WTC11 (cell line): ENCODE results near the gene RTP5.

Experiments
- ATF2 ChIP-seq: sonication (generic); formaldehyde crosslinking; IDR thresholded peaks from 2 replicates; pipeline ENCODE4 v1.8.1; 2022; ENCODE audit warnings: low read depth, missing genetic modification reagents, borderline replicate concordance
- CTCF ChIP-seq: fragments of 200-600 bp; IDR thresholded peaks from 2 replicates; pipeline ENCODE4 v1.8.0; 2022; ENCODE audit warnings: antibody characterized with exemption
- E2F1 ChIP-seq: sonication (generic); formaldehyde crosslinking; IDR thresholded peaks from 2 replicates; pipeline ENCODE4 v1.8.0; 2022; ENCODE audit warnings: mild to moderate bottlenecking, missing genetic modification reagents
- JUN ChIP-seq: sonication (generic); formaldehyde crosslinking; IDR thresholded peaks from 2 replicates; pipeline ENCODE4 v1.8.0; 2023; ENCODE audit warnings: mild to moderate bottlenecking, missing genetic modification reagents
- MAX ChIP-seq: sonication (generic); formaldehyde crosslinking; IDR thresholded peaks from 2 replicates; pipeline ENCODE4 v1.8.0; 2022; ENCODE audit warnings: mild to moderate bottlenecking, missing genetic modification reagents
- MXD4 ChIP-seq: fragments of 250-450 bp; sonication (Bioruptor Pico); IDR thresholded peaks from 2 replicates; pipeline ENCODE4 v1.8.0; 2021; ENCODE audit warnings: mild to moderate bottlenecking, moderate library complexity, borderline replicate concordance
- MYBL2 ChIP-seq: sonication (generic); formaldehyde crosslinking; IDR thresholded peaks from 2 replicates; pipeline ENCODE4 v1.8.1; 2023; ENCODE audit warnings: mild to moderate bottlenecking, moderate library complexity, missing genetic modification reagents
- SP1 ChIP-seq: sonication (generic); formaldehyde crosslinking; conservative IDR thresholded peaks from 2 replicates; pipeline ENCODE4 v1.8.1; 2022; ENCODE audit warnings: missing genetic modification reagents
- STAT6 ChIP-seq: sonication (generic); formaldehyde crosslinking; conservative IDR thresholded peaks from 2 replicates; pipeline ENCODE4 v1.8.1; 2023; ENCODE audit warnings: mild to moderate bottlenecking, low read depth, missing genetic modification reagents, moderate library complexity
- USF1 ChIP-seq: sonication (generic); formaldehyde crosslinking; IDR thresholded peaks from 2 replicates; pipeline ENCODE4 v1.8.0; 2022; ENCODE audit warnings: mild to moderate bottlenecking, missing genetic modification reagents

- TF ChIP-seq MXD4 (CRISPR knock-in tag): no peak
- no peak for TF ChIP-seq CTCF
- no peak for TF ChIP-seq STAT6
- TF ChIP-seq USF1: no peak
- no peak for TF ChIP-seq MYBL2 (CRISPR knock-in tag)
- TF ChIP-seq JUN: no peak
- no peak for TF ChIP-seq MAX
- TF ChIP-seq SP1: no peak
- TF ChIP-seq E2F1: no peak
- no peak for TF ChIP-seq ATF2
Measured at GRCh38 chr2:241857572-241858121, 11.9 kb upstream of the RTP5 start.
